HT-29 (cell line): Measurements from ENCODE around the gene CAMK4. TPM values are rescaled to one million over a fixed set of nuclear protein-coding genes. Genes with fewer than 3 reads are reported as not detected.

Experiments used
- DNase-seq: peaks from one replicate; pipeline ENCODE4 v3.0.0-alpha.2; 2015; ENCODE audit warnings: low spot score
- total RNA-seq: library from RNA; depleted of rRNA; stranded (reverse); fragments of >200 nt; shearing (Covaris generic); gene quantifications from 2 replicates; pipeline ENCODE4 v1.2.3, GENCODE V29; 2014; rRNA removed

The CAMK4 gene
- total RNA-seq, 1 experiment from 2014 or later = not detected

- DNase-seq = no peak
These were observed 308.9 kb downstream of the CAMK4 start for GRCh38 chr5:111532886-111533582.

GRCh38 chr5:111535879-111536549 is 311.8 kb downstream of the CAMK4 start:
- no peak for DNase-seq

- no peak for DNase-seq
These were observed 313.2 kb downstream of the CAMK4 start for GRCh38 chr5:111537141-111538024.

Other genes starting within 250 kb of the CAMK4 start
- not detected in 2 replicates for gene TSLP, start 152.7 kb upstream of the CAMK4 start, total RNA-seq
- 21.4 and 26.4 TPM in 2 replicates for gene WDR36, start 132.0 kb upstream of the CAMK4 start, total RNA-seq